Smooth muscle cell of the brain vasculature (primary cell): Measurements from ENCODE around the gene ERCC4.

Source experiments
- DNase-seq: peaks from one replicate; pipeline ENCODE4 v3.0.0-alpha.2; 2012; ENCODE audit warnings: low read depth, low spot score

ERCC4 gene

DNA sequence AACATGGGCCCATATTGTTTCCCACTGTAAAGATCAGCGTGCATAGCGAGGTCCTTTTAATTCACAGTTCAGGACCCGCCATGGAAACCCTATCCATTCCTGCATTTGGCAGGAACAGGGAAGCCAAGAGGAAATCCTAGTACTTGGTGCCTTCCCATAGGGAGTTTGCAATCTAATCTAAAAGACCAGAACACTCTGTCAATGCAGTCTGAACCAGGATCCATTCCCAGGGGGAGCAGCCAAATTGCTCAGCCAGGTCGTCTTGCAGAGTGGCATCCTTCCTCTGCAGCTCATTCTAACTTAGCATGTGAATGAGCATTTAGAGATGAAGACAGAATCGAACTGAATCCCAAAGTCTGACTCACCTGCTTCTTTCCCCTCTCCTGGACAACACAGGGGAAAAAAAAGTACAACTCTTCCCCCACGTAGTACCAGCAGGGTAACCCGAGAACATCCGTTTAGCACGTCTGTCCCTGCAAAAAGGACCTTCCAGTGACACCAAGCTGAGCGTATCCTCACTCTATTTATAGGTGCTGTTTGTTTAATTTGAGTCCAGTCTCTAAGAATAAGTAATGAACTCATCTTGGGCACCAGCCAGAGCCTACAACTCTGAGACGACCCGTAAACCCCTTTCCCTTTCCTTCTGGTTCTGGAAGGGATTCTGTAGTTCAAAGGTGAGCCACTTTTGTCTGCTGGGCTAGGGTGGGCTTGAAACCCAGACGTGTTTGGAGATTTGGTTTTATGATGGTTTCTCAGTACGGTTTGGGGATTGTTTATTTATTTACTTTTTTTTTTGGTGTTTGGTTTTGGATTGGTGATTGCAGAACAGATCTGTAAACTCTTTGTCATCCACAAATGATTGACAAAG lies 74.5 kb downstream of the ERCC4 start:
- DNase-seq: no peak

DNA sequence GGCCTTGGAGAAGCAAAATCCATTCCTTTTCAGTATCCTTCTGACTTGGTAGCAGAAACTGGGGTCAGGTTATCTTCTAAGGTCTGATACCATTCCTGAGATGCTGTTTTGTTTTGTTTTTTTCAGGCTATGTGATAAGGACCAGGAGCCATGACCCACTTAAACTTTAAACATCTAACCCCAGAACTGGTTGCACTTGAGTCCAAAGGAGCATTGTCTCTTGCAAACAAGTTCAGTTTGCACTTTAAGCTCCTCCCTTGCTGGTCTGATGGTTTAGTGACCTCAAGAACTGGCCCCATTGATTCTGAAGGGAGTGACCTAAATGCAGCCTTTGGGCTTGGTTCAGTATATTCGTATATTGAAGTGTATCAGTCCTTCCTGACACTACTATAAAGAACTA lies 75.2 kb downstream of the ERCC4 start:
- no peak for DNase-seq

DNA sequence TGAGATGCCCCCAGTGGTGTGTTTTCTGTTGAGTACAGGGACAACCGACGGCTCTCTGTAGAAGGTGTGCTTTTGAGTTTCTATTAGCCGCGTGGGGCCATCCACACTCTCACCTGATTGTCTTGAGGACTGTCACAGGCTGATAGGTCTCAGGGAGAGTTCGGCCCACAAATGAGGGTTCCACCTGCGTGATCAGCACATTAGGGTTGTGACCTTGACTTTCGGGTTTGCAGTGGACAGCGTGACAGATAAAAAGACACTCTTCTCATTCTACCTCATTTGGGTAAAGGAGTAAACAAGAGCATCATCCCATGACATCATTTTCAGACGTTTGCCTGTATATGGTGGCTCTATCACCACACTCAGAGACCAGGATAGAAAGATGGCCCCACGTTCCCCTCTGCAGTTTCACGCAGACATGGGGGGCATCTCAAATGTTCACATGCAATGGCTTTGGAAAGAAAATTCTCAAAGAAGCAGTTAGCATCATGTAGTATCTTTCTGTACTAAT lies 76.9 kb downstream of the ERCC4 start:
- DNase-seq: no peak

DNA sequence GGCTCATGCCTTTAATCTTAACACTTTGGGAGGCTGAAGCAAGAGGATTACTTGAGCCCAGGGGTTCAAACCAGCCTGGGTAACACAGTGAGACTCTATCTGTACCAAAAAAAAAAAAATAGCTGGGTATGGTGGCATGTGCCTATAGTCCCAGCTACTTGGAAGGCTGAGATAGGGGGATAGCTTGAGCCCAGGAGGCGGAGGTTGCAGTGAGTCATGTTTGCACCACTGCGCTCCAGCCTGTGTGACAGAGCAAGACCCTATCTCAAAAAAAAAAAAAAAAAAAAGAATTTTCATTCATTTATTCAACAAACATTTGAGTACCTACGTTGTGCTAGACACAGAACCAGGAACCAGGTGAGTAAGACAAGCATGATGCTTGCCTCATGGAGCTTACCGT lies 77.6 kb downstream of the ERCC4 start:
- DNase-seq: no peak

DNA sequence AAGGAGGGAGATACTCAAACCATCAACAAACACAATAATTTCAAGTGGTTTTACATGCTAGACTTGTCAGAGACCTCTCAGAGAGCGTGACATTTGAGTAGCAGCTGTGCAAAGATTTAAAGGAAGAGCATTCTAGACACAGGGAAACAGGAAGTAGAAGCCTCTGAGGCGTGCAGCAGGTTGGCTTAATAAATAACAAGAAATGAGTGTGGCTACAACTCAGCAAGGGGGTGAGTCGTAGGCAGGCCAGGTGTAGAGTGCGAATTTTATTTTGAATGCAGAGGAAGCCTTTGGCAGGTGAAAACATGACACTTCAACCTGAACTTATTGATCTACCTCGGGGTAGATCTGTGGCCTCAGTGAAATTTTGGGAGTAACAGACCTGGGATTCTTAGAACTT lies 78.0 kb downstream of the ERCC4 start:
- no peak for DNase-seq

DNA sequence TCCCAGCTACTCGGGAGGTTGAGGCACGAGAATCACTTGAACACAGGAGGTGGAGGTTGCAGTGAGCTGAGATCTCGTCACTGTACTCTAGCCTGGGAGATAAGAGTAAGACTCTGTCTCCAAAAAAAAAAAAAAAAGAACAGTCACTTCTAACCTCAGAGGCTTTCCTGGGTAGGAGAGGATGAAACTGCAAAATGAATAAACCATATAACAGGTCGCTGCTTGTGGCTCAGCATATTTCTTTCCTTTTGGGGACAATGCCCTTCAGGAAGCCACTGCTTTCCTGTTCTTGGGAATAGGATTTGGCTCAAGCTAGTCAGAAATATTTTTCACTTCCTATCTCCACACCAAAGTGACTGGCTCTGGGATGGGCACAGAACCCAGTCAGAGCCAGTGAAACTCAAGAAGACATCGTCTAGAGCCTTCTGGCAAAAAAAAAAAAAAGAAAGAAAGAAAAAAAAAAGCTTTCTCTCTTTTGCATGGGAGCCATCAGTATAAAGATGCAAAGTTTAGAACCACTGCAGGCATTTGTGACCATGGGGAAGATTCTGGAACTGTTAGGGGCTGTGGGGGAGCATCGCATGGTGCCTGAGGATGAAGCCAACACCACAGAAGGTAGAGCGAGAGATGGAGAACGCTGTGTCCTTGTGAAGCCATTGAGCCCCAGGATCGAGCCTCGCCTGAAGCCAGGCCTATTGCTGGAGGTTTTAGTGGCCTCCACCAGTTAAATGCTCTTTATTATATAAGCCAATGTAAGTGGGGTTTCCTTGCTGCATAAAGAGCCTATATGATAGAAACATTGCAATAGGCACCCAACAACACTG lies 79.3 kb downstream of the ERCC4 start:
- no peak for DNase-seq

DNA sequence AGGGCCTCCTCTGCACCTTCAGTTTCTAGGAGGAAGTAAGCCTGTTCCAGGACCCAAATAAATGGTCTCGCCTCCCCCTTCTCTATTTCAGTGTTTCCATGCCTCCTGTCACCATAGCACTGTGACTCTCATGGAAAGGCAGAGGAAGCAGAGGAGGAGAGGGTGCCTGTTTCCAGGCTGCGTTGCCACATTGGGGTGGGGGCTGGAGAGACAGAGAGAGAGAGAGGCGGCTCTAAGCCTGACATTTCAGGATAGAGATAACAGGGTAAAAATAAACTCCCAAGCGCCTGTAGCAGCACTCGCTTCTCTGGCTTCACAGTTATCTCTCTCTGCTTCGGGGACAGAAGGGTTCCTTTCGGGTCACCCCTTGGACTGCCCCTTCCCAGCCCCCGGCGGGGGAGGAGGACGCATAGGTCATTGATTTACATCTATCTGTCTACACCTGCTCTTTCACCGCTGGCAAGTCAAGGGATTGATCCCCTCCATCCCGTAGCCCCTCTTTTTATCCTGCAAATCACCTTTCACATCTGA lies 80.0 kb downstream of the ERCC4 start:
- DNase-seq: no peak

DNA sequence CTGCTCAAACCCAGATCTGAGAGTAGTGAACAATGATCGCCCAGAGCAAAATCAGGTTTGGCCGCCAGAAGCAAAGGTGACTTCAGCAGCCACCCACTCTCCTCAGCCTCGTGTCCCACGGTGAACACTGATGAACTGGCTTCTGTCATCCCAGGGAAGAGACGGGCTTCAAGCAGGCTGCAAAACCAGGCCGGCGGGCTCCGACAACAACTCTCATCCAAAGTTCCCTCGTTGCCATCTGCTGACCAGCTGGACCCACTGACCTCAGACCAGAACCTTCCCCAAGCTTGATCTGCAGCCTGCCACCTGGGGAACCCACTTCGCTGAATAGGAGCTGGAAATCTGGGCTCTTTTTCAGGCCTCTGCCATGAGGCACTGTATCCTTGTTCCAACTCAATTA lies 81.6 kb downstream of the ERCC4 start:
- DNase-seq: no peak
